ENCODE results near the gene NUAK1. TPM values are rescaled to one million over a fixed set of nuclear protein-coding genes. Genes with fewer than 3 reads are reported as not detected.

NUAK1 gene
- total RNA-seq, 1 experiment from 2014 or later, result 10.1 TPM

GRCh38 chr12:106157802-106158201, 19.0 kb upstream of the NUAK1 start:
- Histone ChIP-seq H2BK15ac (ENCODE audit: low read depth, low read length) (no peak overlapping the region), H3K4me2 (ENCODE audit: insufficient read depth, insufficient read length, low read length) (no peak overlapping the region), H3K9ac (ENCODE audit: extremely low read depth, insufficient read length, low read length) (no peak overlapping the region), H3K4ac (ENCODE audit: low read depth, low read length) (no peak overlapping the region), H2AK5ac (ENCODE audit: insufficient read length, low read length) (no peak overlapping the region), H3K79me2 (ENCODE audit: insufficient read depth, low read length) (no peaks in the 10 kb centered on the region), H4K5ac (ENCODE audit: insufficient read length, low read depth, low read length) (no peak overlapping the region), H3K23ac (ENCODE audit: insufficient read length, low read depth, low read length) (no peak overlapping the region), H3K18ac (ENCODE audit: insufficient read length, low read depth, low read length) (no peak overlapping the region), H3K27me3 (ENCODE audit: insufficient read depth, low read length) (no peaks in the 10 kb centered on the region), H3K79me1 (ENCODE audit: insufficient read depth, low read depth, low read length, poor library complexity, severe bottlenecking) (no peaks in the 10 kb centered on the region), H3K23me2 (ENCODE audit: insufficient read length, low read depth, low read length, poor library complexity, severe bottlenecking) (no peaks in the 10 kb centered on the region), H4K20me1 (ENCODE audit: control insufficient read depth, insufficient read depth, insufficient read length) (no peaks in the 10 kb centered on the region), H2BK5ac (ENCODE audit: insufficient read length, low read length) (no peak overlapping the region), H2BK20ac (ENCODE audit: low read depth, low read length, poor library complexity, severe bottlenecking) (no peak overlapping the region), H4K8ac (replicated peaks; ENCODE audit: insufficient read length, low read depth, low read length) (no peak overlapping the region), H3T11ph (ENCODE audit: low read length) (no peak overlapping the region), H3K27ac (ENCODE audit: insufficient read length, low read depth, low read length) (no peak overlapping the region), H4K91ac (ENCODE audit: insufficient read length, low read depth, low read length) (no peak overlapping the region), H2BK12ac (ENCODE audit: insufficient read length, low read depth, low read length) (no peak overlapping the region), H3K56ac (ENCODE audit: insufficient read length, low read depth, low read length) (no peak overlapping the region), H3K14ac (ENCODE audit: insufficient read depth, low read length) (no peak overlapping the region), H2AFZ (ENCODE audit: low read length) (no peak overlapping the region), H3K4me1 (ENCODE audit: insufficient read depth, low read length) (no peaks in the 10 kb centered on the region), H2BK120ac (ENCODE audit: low read depth, low read length, poor library complexity, severe bottlenecking) (no peak overlapping the region), H3K9me3 (ENCODE audit: control insufficient read depth, low read depth, low read length) (no peaks in the 10 kb centered on the region)
- Mint-ChIP-seq H3K27me3 (ENCODE audit: low read depth) (peaks cover 2% of the 10 kb centered on the region; the same call in 1 of the 2 replicates), H3K36me3 (ENCODE audit: insufficient read depth in 1 of 3, low read depth in 3 of 3) (no peaks in the 10 kb centered on the region), H3K27ac (no peak overlapping the region), H3K4me1 (peaks cover 5% of the 10 kb centered on the region in 2 experiments), H3K4me3 (no peak overlapping the region), H3K9me3 (no peaks in the 10 kb centered on the region; a peak in 1 of 5 replicates)
- TF ChIP-seq CTCF (conservative IDR thresholded peaks at IDR 0.05), result no peak
- DNase-seq, result no peak
- no CpG with 5 or more reads among the region's 2 CpGs for WGBS (ENCODE audit: extremely low coverage, insufficient read length, low lambda C conversion rate)

All from H9 (cell line).